Activated CD4-positive, alpha-beta T cell treated with anti-CD3 and anti-CD28 coated beads, Interleukin-2, Interleukin-6, amounts not matched to agents 100 ng/mL and 50 ng/mL, durations not matched to agents 16 hours and 8 hours (primary cell): Measurements from ENCODE around the gene DNM1.
"Not testable (repeated sequence)": the region's sequence is repeated elsewhere in the genome, so short reads cannot be mapped to it uniquely, and the experiment has no call there.

ENCODE experiments used
- DNase-seq: peaks from one replicate; pipeline ENCODE4 v3.0.0-alpha.2; 2020

DNM1 gene

GRCh38 chr9:128178806-128179431 lies 24.3 kb upstream of the DNM1 start:
- no peak for DNase-seq

- DNase-seq = no peak
Measured at GRCh38 chr9:128180001-128180400, 23.2 kb upstream of the DNM1 start.

GRCh38 chr9:128180447-128180846 lies 22.7 kb upstream of the DNM1 start:
- no peak for DNase-seq

DNA sequence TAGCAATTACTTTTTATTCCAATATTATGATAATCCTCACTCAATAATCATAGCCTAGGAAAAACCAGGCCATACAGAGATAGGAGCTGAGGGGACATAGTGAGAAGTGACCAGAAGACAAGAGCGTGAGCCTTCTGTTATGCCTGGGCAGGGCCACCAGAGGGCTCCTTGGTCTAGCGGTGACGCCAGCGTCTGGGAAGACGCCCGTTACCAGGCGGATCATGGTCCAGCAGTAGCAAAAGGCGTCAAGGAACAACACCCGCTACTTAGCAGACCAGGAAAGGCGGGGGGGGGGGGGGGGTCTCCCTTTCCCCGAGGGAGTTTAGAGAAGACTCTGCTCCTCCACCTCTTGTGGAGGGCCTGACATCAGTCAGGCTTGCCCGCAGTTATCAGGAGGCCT lies 21.7 kb upstream of the DNM1 start:
- DNase-seq = not testable (repeated sequence)

DNA sequence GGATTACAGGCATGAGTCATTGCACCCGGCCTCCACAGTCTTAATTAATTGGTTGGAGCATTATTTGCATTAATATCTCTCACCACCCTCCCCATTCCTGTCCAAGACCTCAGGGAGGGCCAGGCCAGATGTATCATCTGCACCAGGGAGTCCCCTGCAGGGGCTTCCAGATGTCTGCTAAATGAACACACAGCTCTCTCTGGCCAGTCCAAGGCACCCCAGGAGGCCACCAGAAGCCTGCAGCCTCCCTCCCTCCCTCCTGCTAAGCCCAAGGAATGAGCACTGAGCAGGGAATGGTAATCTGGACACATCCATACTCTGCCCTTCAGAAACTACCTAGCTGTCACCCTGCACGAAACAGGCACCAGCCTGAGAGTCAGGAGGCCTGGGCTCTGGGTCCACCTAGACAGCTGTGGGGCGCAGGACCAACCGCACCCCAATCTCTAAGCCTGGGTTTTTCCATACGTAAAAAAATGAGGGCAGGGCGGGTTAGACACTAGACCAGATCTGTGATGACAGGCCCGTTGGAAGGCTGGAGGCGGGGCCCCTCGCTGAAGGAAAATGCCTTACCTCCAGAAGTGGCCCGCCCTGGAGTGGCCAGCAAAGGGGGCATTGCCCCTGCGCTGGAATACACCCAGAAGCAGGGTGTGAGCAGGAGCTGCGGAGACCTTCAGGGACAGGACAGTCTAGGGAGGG lies 20.1 kb upstream of the DNM1 start:
- DNase-seq = no peak

DNA sequence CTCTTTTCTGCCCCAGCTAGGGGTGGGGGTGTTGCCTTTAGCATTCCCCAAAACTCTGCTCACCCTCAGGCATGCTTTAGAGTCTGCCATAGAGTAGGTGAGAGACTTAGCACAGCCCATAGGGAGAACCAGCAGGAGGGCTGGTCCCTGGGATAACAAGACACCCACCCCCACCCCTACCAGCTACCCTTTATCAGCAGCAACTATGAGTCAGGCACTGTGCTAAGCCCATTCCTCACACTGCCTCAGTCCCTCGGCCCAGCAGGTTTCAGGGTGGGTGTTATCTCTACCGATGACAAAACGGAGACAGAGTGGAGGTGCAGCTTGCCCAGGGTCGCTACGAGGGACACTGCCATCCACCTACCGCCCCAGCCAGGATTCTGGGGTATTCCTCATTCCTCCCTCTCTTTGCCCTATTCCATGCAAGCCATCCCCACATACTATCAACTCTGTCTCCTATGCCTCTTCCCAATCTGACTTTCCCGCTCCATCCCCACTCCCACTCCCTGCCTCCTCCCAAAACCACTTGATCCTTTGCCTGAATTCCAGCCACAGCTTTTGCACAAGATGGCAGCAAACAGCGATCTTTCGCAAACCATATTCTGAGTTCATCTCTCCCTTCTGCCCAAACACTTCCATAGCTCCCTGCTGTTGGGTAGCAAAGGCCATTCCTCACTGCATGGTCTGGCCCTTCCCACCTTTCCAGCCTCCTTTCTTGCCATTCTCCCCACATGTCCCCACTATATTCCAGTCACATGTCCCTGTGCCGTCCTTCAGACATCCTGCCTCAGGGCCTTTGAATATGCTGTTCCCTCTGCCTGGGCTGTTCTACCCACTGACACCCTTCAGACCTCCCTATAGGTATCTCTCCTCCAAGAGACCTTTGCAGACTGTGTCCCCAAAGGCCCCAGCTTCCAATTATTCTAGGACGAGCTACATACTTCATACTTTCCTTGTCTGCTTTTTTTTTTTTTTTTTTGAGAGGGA lies 16.9 kb upstream of the DNM1 start:
- DNase-seq = no peak

GRCh38 chr9:128187361-128187760 lies 15.8 kb upstream of the DNM1 start:
- DNase-seq = no peak

- no peak for DNase-seq
Measured at GRCh38 chr9:128188209-128188608, 15.0 kb upstream of the DNM1 start.

DNA sequence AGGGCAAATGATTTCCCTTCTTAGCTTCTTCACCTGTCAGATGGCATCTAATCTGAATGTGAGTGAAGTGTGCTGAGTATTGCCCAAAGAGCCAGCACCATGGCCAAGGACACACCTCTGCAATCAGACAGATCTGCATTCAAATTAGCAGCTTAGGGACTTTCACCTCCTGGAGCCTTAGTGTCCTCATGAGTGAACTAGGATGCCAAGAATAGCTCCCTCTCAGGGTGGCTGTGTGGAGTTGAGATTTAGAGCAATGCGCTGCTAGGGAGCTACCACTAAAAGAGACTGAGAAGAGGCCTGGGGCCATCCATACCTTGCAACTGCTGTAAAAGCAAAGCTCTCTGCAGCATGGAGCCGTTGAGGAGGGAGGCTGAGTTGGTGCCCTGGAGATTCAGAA lies 13.2 kb upstream of the DNM1 start:
- DNase-seq = no peak

DNA sequence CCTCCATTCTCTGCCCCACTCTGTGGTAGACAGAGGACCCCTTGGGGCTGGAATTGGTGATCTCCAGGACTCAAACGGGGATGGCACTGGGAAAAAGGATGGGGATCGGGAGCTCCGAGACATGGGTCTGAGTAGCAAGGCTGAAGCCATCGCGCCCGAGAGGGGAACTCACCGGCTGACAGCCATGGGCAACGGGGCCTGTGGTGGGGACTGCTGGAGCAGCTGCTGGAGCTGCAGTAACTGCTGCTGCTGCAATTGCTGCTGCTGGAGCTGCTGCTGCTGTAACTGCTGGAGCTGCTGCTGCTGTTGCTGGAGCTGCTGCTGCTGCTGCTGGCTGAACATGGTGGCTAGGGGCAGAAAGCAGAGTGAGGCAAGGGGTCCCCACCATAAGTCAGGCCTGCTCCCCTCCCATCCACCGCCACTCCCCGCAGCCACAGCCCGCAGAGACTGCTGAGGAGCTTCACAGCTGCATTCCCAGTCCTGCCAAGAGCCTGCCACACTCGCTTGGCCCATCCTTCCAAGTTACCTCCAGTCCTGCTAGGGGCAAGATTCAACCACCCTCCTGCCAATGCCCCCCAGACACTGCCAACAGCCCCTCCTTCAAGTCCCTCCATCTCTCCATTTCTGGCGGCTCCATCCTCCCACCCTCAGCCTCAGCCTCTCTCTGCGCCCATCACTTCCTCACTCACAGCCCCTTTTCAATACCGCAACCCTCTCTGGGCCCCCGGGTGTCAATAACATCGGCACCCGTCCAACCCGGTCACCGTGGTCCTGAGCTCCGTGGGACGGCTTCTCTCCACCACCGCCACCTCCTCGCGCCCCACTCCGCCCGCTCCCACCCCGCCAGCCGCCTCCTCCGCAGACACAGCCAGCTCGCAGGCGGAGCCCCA lies 12.4 kb upstream of the DNM1 start:
- DNase-seq = peak; percentile 23

DNA sequence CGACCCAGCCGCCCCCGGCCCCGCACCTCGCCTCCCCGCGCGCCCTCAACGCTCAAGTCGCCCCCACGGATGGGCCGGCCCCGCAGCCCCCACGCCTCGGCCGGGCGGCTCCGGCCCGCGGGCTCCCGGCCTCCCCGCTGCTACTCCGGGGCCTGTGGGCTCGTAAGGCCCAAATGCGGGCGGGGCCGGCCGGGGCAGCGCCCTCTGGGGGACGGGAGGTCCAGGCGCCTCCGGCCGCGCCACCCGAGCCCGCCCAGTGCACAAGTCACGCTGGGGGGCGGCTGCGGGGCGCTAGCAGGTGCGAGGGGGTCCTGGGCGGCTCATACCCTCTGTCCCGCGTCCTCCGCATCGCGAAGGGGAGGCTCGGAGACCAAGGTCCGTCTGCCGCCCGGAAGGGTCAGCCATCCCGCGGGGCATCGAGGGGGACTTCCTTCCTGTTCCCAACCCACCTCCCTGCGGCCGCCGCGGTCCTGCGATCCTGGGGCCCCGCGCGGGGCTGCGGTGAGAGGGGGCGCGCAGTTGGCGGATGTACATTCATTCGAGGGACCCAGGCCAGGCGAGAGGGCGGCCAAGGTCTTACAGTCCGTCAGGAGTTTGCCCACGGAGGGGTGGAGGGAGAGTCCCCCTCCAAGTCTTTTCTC lies 11.7 kb upstream of the DNM1 start, which contains the start of gene CIZ1:
Gene CIZ1, minus strand, starts transcription at position 167 of the 641 bp plus-strand sequence. CDS start 715 bp downstream, outside the sequence.
- peak; percentile 84 for DNase-seq

- peak; percentile 69 for DNase-seq
Measured at GRCh38 chr9:128192601-128193371, 10.4 kb upstream of the DNM1 start.

DNA sequence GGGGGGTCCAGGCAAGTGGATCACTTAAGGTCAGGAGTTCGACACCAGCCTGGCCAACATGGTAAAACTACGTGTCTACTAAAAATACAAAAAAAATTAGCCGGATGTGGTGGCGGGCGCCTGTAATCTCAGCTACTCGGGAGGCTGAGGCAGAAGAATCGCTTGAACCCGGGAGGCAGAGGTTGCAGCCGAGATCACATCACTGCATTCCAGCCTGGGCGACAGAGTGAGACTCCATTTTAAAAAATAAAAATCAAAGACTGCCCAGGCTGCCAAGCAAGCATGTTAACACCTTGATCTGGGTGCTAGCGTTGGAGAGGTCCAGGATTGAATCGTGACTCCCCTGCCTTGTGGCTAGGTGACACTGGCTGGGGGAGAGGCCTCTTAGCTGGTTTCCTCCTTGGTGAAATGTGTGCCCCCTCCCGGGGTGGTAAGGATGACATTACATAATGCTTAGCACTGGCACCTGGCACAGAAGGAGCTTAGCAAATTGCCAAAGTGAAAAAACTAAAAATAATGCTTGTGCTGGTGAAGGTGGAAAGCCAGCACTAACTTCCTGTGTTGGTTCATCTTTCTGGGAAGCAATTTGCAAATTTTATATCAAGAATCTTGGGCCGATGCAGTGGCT lies 9.6 kb upstream of the DNM1 start:
- no peak for DNase-seq

- no peak for DNase-seq
Measured at GRCh38 chr9:128201441-128202369, 1.5 kb upstream of the DNM1 start.

GRCh38 chr9:128202648-128203023 lies 543 bp upstream of the DNM1 start:
- no peak for DNase-seq

DNA sequence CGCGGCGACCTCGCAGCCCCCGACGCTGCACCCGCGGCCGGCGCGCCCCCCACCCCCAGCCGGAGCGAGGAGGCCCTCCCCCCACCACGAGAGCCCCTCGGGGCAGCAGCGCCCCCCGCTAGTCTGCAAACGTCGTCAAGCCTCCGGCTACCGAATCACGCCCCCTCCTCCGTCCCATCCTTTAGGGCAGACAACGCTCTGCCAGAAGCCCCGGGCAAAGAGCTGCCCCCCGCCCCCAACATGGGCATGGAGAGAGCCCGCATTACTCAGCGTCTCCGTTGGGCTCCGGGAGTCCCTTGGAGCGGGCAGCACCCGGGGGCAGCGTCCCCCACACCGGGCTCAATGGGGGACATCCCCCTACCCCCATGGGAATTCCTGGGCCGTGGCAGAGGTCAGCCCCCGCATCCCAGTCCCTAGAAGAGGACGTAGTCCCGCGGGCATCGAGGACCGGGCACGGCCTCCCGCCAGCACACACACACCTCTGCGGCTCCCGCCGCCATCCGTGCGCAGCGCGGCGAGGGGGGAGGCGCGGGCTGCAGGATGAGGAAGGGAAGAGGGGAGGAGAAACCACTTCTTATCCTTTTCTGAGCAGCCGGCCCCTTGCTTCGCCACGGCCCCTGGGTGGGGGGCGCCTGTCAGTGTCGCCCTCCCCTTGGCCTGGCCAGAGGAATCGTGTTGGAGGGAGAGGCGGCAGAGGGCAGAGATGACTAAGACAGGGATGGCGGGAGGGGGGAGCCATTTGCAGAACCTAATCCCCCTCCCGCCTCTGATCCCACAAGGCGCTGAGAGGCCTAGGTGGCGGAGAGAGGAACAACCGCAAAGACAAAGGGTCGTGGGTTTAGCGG lies 750 bp downstream of the DNM1 start:
- DNase-seq = no peak

DNA sequence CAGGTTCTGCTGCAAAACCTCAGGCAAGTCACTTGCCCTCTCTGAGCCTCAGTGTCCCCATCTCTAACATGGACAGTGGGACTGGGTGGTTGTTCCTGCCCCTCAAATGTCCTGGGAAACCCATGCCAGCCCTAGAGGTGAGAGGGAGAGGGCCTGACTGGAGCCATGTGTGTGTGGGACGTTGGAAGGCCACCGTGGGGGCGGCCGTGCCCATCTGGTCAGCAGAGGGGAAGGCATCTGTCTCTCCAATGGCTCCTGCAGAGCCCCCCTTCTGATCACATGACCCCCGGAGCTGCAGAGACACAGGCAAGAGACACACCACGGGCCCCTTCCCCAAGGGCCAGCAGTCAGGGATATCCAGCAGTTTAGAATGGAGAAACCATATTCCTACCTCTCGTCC lies 1.7 kb downstream of the DNM1 start:
- no peak for DNase-seq

DNA sequence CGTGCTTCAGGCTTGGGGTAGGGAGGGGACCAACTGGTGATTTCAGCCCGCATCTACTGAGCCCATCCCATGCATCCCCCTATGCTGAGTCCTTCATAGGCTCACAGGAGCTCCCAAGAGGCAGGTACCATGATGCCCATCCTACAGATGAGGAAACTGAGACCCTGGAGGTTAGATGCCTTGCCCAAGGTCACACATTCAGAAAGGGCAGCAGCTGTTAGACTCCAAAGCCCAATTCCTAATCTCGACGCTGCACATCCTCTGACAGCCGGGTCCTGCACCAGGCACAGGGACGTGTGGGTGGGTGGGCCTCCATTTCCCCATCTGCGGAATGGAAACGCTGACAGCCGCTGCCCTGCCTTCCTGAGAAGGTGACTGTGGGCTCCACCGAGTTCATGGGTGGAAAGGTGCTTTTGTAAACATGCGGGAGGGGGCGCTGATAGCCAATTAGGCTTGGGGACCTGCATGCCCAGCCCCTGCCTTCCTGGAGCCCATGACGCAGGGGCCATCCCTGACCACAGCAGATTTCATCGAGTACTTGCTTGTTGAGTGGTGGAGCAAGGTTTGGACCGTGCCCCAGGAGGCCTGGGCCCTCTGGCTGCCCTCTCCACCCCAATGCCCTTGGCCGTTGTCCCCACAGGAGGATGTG lies 2.2 kb downstream of the DNM1 start:
- DNase-seq = no peak
